Measurements from ENCODE around the gene SIK3.
"Not testable (repeated sequence)": the region's sequence is repeated elsewhere in the genome, so short reads cannot be mapped to it uniquely, and the experiment has no call there.

SIK3 gene

GRCh38 chr11:116840224-116840745 lies 257.9 kb downstream of the SIK3 start:
- no peak for DNase-seq (ENCODE audit: low spot score)

- no peak for DNase-seq (ENCODE audit: low spot score)
Measured at GRCh38 chr11:116838321-116839084, 259.7 kb downstream of the SIK3 start.

- no peak for DNase-seq (ENCODE audit: low spot score)
Measured at GRCh38 chr11:116837231-116838091, 260.8 kb downstream of the SIK3 start, which contains the start of gene APOA1. TSS of gene APOA1 (minus strand) at chr11:116837622. CDS start at chr11:116837387, 235 bp downstream.

- DNase-seq (ENCODE audit: low spot score): no peak
Measured at GRCh38 chr11:116836632-116836991, 261.6 kb downstream of the SIK3 start.

GRCh38 chr11:116835791-116836631 lies 262.2 kb downstream of the SIK3 start:
- peak; percentile 75 for DNase-seq (ENCODE audit: low spot score)

- no peak for DNase-seq (ENCODE audit: low spot score)
Measured at GRCh38 chr11:116835042-116835772, 263.0 kb downstream of the SIK3 start.

- DNase-seq (ENCODE audit: low spot score): not testable (repeated sequence)
Measured at GRCh38 chr11:116834535-116835041, 263.6 kb downstream of the SIK3 start.

GRCh38 chr11:116833816-116834534 lies 264.3 kb downstream of the SIK3 start:
- no peak for DNase-seq (ENCODE audit: low spot score)

- no peak for DNase-seq (ENCODE audit: low spot score)
Measured at GRCh38 chr11:116833491-116833815, 264.8 kb downstream of the SIK3 start.

- no peak for DNase-seq (ENCODE audit: low spot score)
Measured at GRCh38 chr11:116832350-116833290, 265.6 kb downstream of the SIK3 start.

- DNase-seq (ENCODE audit: low spot score): no peak
Measured at GRCh38 chr11:116831790-116832349, 266.4 kb downstream of the SIK3 start.

GRCh38 chr11:116830184-116830912 lies 267.9 kb downstream of the SIK3 start:
- no peak for DNase-seq (ENCODE audit: low spot score)

GRCh38 chr11:116829525-116830183 lies 268.6 kb downstream of the SIK3 start, which contains the start of gene APOC3:
TSS of gene APOC3 (plus strand) at chr11:116829907. CDS start at chr11:116830583, 676 bp downstream.
- DNase-seq (ENCODE audit: low spot score): no peak

- no peak for DNase-seq (ENCODE audit: low spot score)
Measured at GRCh38 chr11:116828632-116829524, 269.4 kb downstream of the SIK3 start.

GRCh38 chr11:116827461-116827860 lies 270.8 kb downstream of the SIK3 start:
- no peak for DNase-seq (ENCODE audit: low spot score)

GRCh38 chr11:116826751-116827431 lies 271.3 kb downstream of the SIK3 start:
- no peak for DNase-seq (ENCODE audit: low spot score)

Measured in SW480 (cell line).